ENCODE measurements around the gene NECAB2.
"Not testable (repeated sequence)": the region's sequence is repeated elsewhere in the genome, so short reads cannot be mapped to it uniquely, and the experiment has no call there.

NECAB2 gene

DNA sequence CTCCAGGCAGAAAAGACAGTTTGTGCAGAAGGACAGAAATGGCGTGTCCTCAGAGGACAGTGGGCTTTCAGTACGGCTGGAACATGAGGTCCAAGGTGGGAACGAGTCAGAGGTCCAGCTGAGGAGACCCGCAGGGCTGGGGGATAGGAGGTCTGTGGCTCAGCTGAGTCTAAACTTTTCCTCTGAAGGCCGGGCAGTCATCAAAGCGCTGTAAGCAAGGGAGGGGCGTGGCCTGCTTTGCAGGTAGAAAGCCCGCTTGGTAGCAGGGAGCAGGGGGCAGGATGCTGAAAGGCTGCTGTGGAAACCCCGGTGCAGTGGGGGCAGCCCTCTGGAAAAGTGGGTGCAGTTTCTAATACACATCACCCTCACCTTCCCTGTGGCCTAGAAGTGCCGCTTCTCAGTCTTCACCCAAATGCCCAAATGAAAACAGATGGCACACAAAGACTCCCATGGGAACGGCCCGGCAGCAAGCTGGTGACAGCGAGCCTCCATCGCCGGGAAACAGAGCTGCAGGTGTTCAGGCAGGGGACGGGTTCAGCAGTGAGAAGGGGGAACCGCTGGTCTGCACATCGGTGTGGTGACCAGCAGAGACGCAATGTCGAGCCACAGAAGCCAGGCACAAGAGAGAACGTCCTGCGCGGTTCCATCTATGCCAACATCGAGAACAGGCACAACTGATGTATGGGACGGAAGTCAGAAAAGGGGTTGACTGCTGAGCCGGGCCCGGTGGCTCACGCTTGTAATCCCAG lies 27.2 kb upstream of the NECAB2 start:
- no peak for TF ChIP-seq CTCF (conservative IDR thresholded peaks at IDR 0.05; ENCODE audit: low read depth)
- CTCF ChIA-PET, result no interaction called here
- DNase-seq (ENCODE audit: low spot score), result no peak
- no peak overlapping the region for H3K27ac ChIP-seq
- POLR2A ChIA-PET (ENCODE audit: low non-redundant PET), result no interaction called here

DNA sequence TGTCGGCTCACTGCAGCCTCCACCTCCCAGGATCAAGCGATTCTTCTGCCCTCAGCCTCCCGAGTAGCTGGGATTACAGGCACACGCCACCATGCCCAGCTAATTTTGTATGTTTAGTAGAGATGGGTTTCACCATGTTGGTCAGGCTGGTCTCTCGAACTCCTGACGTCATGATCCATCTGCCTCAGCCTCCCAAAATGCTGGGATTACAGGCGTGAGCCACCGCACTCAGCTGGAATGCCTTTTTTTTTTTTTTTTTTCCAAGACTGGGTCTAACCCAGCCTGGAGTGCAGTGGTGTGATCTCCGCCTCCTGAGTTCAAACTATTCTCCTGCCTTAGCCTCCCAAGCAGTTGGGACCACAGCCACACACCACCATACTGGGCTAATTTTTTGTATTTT lies 26.5 kb upstream of the NECAB2 start:
- DNase-seq (ENCODE audit: low spot score); H3K27ac ChIP-seq; CTCF ChIA-PET; POLR2A ChIA-PET (ENCODE audit: low non-redundant PET): not testable (repeated sequence)

GRCh38 chr16:83942074-83942473 lies 26.0 kb upstream of the NECAB2 start:
- DNase-seq (ENCODE audit: low spot score), result no peak
- H3K27ac ChIP-seq, result no peak overlapping the region
- ChIA-PET CTCF (no interaction called here), POLR2A (ENCODE audit: low non-redundant PET) (no interaction called here)
- TF ChIP-seq CTCF (conservative IDR thresholded peaks at IDR 0.05; ENCODE audit: low read depth), result no peak

DNA sequence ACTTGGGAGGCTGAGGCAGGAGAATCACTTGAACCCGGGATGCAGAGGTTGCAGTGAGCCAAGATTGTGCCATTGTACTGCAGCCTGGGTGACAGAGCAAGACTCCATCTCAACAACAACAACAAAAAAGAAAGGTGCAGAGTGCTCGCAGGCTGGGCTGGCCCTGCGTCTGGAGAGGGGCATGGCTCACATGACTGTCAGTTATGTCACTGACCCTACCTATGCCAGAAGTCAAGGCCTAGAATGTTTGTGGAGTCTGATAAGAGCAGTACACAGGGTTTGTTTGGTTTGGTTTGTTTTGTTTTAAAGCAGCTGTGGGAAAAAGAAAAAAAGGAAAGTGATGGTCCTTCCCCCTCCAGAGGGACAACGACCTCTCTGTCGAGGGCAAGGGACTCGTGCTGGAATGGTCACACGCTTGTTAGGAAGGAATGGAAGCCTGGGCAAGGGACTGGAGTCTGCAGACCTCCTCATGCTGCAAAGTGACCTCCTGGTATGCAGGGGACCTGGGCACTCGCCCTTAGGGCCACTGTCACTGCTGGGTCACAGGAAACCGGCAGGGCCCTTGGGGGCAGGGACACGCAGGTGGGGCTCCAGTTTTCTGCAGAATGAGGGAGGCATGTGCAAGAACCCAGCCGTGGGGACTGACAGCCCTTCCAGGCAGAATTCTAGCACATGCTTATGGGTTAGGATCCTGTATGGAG lies 25.1 kb upstream of the NECAB2 start:
- CTCF ChIA-PET, result interaction anchor here (0.6 kb wide), 1 partner anchor 40 kb away, joined by 3 read pairs; no protein-coding TSS in a partner anchor

DNA sequence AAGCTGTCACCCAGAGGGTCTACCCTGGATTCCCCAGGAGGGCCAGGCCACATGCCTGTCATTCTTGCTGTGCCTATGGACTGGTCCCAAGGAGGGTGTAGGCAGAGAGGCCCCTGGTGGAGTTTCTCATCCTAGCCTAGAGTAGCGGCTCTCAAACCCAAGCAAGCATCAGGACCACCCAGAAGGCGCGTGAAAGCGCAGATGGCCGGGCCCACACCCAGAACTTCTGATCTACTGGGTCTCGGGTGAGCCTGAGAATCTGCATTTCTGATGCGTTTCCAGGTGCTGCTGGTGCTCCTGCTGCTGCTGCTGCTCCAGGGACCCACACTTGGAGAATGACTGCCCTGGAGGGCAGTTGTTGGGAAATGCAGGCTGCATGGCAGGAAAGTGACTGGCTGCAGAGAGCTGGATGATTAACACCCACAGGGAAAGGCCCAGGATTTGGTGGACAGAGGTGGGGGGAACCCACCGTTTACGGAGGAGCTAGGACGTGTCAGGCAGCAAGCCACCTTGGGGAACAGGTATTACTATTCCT lies 24.5 kb upstream of the NECAB2 start:
- ChIA-PET CTCF (interaction anchor here (0.7 to 1.1 kb wide), 2 partner anchors 11 to 123 kb away, joined by 3 read pairs; no protein-coding TSS in a partner anchor), POLR2A (ENCODE audit: low non-redundant PET) (no interaction called here)
- DNase-seq (ENCODE audit: low spot score), result no peak
- peak overlapping the region; percentile 44; the same call in 1 of the 2 replicates for H3K27ac ChIP-seq
- TF ChIP-seq CTCF (conservative IDR thresholded peaks at IDR 0.05; ENCODE audit: low read depth), result no peak

More for the DNA sequence above, 25.1 kb upstream of the NECAB2 start:
- H3K27ac ChIP-seq, result no peak overlapping the region
- POLR2A ChIA-PET (ENCODE audit: low non-redundant PET), result no interaction called here
- no peak for DNase-seq (ENCODE audit: low spot score)
- TF ChIP-seq CTCF (conservative IDR thresholded peaks at IDR 0.05; ENCODE audit: low read depth), result no peak

DNA sequence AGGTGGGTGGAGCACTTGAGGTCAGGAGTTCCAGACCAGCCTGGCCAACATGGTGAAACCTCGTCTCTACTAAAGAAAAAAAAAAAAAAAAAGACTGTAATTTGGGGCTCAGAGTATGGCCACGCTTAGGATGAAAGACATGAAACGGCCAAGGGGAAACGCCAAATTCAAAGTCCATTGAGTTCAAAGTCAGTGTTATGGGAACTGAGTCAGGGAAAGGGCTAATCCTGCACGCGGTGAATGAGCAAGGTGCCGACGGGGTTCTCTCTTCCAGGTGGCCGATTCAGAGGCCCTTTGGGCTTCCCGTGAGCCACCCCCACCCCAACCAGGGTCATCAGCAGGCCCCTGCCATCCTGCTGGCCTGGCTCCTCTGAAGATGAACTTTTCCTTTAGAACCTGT lies 22.5 kb upstream of the NECAB2 start:
- ChIA-PET CTCF (no interaction called here), POLR2A (ENCODE audit: low non-redundant PET) (no interaction called here)
- DNase-seq (ENCODE audit: low spot score), result no peak
- TF ChIP-seq CTCF (conservative IDR thresholded peaks at IDR 0.05; ENCODE audit: low read depth), result no peak
- H3K27ac ChIP-seq, result no peak overlapping the region
